Measurements from ENCODE around the gene RARB.

RARB gene

GRCh38 chr3:25619382-25619781 lies 191.3 kb downstream of the RARB start:
- DNase-seq, result no peak

- DNase-seq, result no peak
Observed at GRCh38 chr3:25620493-25620892, 192.4 kb downstream of the RARB start.

- DNase-seq, result no peak
Observed at GRCh38 chr3:25621087-25621486, 193.0 kb downstream of the RARB start.

- no peak for DNase-seq
Observed at GRCh38 chr3:25631989-25632388, 203.9 kb downstream of the RARB start.

GRCh38 chr3:25633919-25634318 lies 205.9 kb downstream of the RARB start:
- no peak for DNase-seq

- DNase-seq, result no peak
Observed at GRCh38 chr3:25635038-25635437, 207.0 kb downstream of the RARB start.
